Sigmoid colon (tissue), 7 donors: ENCODE measurements around the gene CD164L2. TPM values are rescaled to one million over a fixed set of nuclear protein-coding genes. Genes with fewer than 3 reads are reported as not detected.

ENCODE experiments used
- DNase-seq: peaks from one replicate; pipeline ENCODE4 v3.0.0-alpha.2; 2019
- H3K27ac ChIP-seq, 4 donors: fragments of 200-600 bp; sonication (generic); one replicate each; pipeline ENCODE4 v1.5.1; 2016 to 2019; ENCODE audit warnings: mild to moderate bottlenecking in 1 of 4
- H3K27me3 ChIP-seq, 3 donors: fragments of 200-600 bp; sonication (generic); one replicate each; pipeline ENCODE4 v1.5.1; 2019; ENCODE audit warnings: mild to moderate bottlenecking in 1 of 3
- H3K36me3 ChIP-seq, 4 donors: fragments of 200-600 bp; sonication (generic); one replicate each; pipeline ENCODE4 v1.5.1; 2016 to 2019
- H3K4me1 ChIP-seq, 4 donors: fragments of 200-600 bp; sonication (generic); one replicate each; pipeline ENCODE4 v1.5.1; 2017 to 2019
- H3K4me3 ChIP-seq, 4 donors: fragments of 200-600 bp; sonication (generic); one replicate each; pipeline ENCODE4 v1.5.1; 2017 to 2019; ENCODE audit warnings: mild to moderate bottlenecking in 2 of 4, moderate library complexity in 1 of 4
- H3K9me3 ChIP-seq, 4 donors: fragments of 200-600 bp in 3 of 4; sonication (generic) in 3 of 4; one replicate each; pipeline versions ENCODE4 v1.5.1 to v1.6.1; 2013 to 2019
- EP300 ChIP-seq, 4 donors: sonication (generic); formaldehyde crosslinking; IDR thresholded peaks; one replicate each; pipeline ENCODE4 v1.6.1; 2017; ENCODE audit warnings: antibody characterized with exemption in 4 of 4
- POLR2A ChIP-seq, 2 donors: fragments of 450-650 bp; IDR thresholded peaks; one replicate each; pipeline ENCODE4 v1.6.1; 2016; ENCODE audit warnings: antibody characterized with exemption in 2 of 2, mild to moderate bottlenecking in 2 of 2, moderate library complexity in 2 of 2
- POLR2AphosphoS5 ChIP-seq, 4 donors: sonication (generic); formaldehyde crosslinking; IDR thresholded peaks; one replicate each; pipeline ENCODE4 v1.6.1; 2017; ENCODE audit warnings: antibody characterized with exemption in 4 of 4
- WGBS, 2 donors: extraction: QIAGEN DNeasy Blood & Tissue Kit; methylation state at CpG; one replicate each; pipeline ENCODE4 v1.1.7; 2013; 5-methylcytosine and 5-hydroxymethylcytosine counted together
- intact Hi-C: fragments of 100-400 bp; cut with DNase I; formaldehyde crosslinking; loops from one replicate; pipeline ENCODE4 v1.15.1; 2023
- polyA plus RNA-seq, 3 donors: library from polyadenylated mRNA; stranded (reverse); fragments of 200-250 nt; gene quantifications; one replicate each; pipeline ENCODE4 v1.2.3, GENCODE V29; 2013
- total RNA-seq, 4 donors: library from RNA; depleted of rRNA; stranded (reverse); fragments of >200 nt; gene quantifications; one replicate each; pipeline ENCODE4 v1.1.0, GENCODE V29; 2016
- TF ChIP-seq, protein P1 (sequence below), 4 experiments: fragments of 450-650 bp in 3 of 4; fragments of 200-600 bp in 1 of 4; IDR thresholded peaks; one replicate each; pipeline ENCODE4 v1.5.1; 2016 to 2019; ENCODE audit warnings: antibody characterized with exemption in 4 of 4, mild to moderate bottlenecking in 3 of 4, moderate library complexity in 2 of 4
- donor health status: healthy with polysubstance abuse.
- donor health status: Bipolar disorder and iron deficiency.
- donor health status: healthy.

CD164L2 gene
- total and polyA plus RNA-seq, 7 donors, result 1.2 to 1.9 TPM; not detected in 5

DNA sequence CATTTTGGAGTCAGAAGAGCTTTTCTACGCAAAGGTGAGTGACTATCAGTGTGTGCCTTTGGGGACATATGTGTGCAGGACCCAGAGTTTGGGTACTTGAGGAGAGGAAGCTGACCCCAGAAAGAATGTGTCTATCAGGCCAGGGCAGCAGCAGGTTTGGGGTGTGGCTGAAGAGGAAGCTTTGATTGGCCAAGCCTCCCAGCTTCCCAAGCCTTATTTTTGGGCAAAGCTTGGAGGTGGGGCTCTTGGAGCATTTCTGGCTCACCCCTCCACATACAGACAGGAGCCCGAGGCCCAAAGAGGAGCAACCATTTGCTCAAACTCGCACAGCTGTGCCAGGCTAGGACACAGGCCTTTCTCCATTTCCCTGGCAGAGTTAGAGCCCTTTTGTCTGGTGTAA is 14.0 kb upstream of the CD164L2 start:
- Histone ChIP-seq H3K27me3 (no peaks in the 10 kb centered on the region), H3K36me3 (no peaks in the 10 kb centered on the region), H3K27ac (no peak overlapping the region), H3K4me3 (no peak overlapping the region), H3K9me3 (no peaks in the 10 kb centered on the region), H3K4me1 (peaks cover 0 to 49% (median 29%) of the 10 kb centered on the region in 4 donors)
- 75 to 83% methylated on average over 3 of the region's 3 CpGs for WGBS, 2 donors
- intact Hi-C loops, result loop anchor here (10.0 kb wide), 2 partner anchors 62 to 402 kb away; partner anchors contain the start of gene TRNP1
- TF ChIP-seq POLR2A (IDR thresholded peaks at IDR 0.05) (no peak), EP300 (IDR thresholded peaks at IDR 0.05) (no peak), POLR2AphosphoS5 (IDR thresholded peaks at IDR 0.05) (no peak)
- TF ChIP-seq, protein P1, sequence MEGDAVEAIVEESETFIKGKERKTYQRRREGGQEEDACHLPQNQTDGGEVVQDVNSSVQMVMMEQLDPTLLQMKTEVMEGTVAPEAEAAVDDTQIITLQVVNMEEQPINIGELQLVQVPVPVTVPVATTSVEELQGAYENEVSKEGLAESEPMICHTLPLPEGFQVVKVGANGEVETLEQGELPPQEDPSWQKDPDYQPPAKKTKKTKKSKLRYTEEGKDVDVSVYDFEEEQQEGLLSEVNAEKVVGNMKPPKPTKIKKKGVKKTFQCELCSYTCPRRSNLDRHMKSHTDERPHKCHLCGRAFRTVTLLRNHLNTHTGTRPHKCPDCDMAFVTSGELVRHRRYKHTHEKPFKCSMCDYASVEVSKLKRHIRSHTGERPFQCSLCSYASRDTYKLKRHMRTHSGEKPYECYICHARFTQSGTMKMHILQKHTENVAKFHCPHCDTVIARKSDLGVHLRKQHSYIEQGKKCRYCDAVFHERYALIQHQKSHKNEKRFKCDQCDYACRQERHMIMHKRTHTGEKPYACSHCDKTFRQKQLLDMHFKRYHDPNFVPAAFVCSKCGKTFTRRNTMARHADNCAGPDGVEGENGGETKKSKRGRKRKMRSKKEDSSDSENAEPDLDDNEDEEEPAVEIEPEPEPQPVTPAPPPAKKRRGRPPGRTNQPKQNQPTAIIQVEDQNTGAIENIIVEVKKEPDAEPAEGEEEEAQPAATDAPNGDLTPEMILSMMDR (IDR thresholded peaks at IDR 0.05), result no peak
- DNase-seq, result no peak

DNA sequence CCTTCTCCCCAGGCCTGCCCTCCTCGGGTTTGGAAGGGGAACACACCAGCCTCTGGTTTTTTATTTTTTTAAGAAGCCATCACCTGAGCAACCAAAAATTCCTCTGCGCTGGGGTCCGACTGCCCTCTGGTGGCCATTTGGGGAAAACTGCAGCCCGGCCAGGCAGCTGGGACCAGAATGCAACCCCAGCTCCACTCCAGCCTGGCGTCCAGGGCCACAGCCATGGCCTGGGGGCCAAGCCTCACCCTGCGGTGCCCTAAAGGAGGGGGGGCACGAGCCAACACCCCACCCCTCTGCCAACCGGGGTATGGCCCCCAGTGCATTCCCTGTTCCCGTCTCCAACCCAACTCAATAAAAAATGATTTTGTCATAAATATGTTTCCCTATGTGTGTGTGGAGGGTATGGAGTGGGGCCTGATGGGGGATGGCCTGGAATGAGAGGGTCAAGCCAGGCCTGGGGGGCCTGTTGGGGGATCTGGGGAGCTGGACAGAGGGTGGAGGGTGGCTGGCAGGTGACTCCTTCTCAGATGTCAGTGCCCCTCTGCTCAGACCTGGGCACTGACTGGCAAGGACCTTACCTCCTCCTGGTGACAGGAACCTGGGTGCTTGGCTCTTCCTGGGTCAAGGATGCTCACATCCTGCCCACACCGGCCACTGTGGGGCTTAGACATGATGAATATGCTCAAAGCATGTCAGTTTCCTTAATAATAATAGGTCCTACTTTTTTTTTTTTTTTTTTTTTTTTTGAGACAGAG is 12.5 kb upstream of the CD164L2 start:
- intact Hi-C loops, result loop anchor here (10.0 kb wide), 2 partner anchors 61 to 401 kb away; partner anchors contain the start of gene TRNP1
- DNase-seq, result peak; percentile 87
- no peak overlapping the region for H3K4me3 ChIP-seq
- TF ChIP-seq POLR2A (IDR thresholded peaks at IDR 0.05), result no peak
- TF ChIP-seq, protein P1 (IDR thresholded peaks at IDR 0.05), result peak; percentile 80 to 95 (median 90)
- no peaks in the 10 kb centered on the region for H3K27me3 ChIP-seq
- peaks cover 0 to 50% (median 31%) of the 10 kb centered on the region in 4 donors for H3K4me1 ChIP-seq
- WGBS, 2 donors, result 5 to 9% methylated on average over 10 of the region's 10 CpGs
- H3K27ac ChIP-seq, result no peak overlapping the region
- H3K9me3 ChIP-seq, result no peaks in the 10 kb centered on the region
- no peaks in the 10 kb centered on the region for H3K36me3 ChIP-seq

DNA sequence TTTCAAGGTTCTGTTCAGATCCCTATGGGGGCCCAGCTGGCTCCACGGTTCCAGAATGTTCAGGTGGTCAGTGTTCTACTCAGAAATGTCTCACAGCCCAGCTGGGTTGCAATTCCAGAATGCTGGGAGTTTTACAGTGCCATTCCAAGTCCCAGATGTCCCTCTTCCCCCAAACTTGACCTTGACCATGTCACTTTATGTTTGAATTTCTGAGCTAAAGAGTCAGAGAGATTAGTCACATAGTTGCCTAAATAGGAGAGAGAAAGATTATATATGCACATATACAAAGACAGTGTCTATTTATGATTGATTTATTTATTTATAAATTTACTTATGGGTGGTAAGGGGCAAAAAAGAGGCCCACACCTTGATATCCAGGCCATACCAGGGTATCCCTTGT is 11.8 kb upstream of the CD164L2 start:
- Histone ChIP-seq H3K4me3 (no peak overlapping the region), H3K27ac (no peak overlapping the region), H3K4me1 (peaks cover 0 to 45% (median 29%) of the 10 kb centered on the region in 4 donors), H3K9me3 (no peaks in the 10 kb centered on the region), H3K36me3 (no peaks in the 10 kb centered on the region), H3K27me3 (no peaks in the 10 kb centered on the region)
- TF ChIP-seq, protein P1 (IDR thresholded peaks at IDR 0.05), result no peak
- TF ChIP-seq EP300 (IDR thresholded peaks at IDR 0.05) (no peak), POLR2AphosphoS5 (IDR thresholded peaks at IDR 0.05) (no peak), POLR2A (IDR thresholded peaks at IDR 0.05) (no peak)
- intact Hi-C loops, result loop anchor here (5.0 to 10.0 kb wide), 3 partner anchors 60 to 400 kb away; partner anchors contain the start of gene TRNP1
- no peak for DNase-seq
- WGBS, 2 donors, result 69 to 77% methylated on average over 1 of the region's 1 CpG

DNA sequence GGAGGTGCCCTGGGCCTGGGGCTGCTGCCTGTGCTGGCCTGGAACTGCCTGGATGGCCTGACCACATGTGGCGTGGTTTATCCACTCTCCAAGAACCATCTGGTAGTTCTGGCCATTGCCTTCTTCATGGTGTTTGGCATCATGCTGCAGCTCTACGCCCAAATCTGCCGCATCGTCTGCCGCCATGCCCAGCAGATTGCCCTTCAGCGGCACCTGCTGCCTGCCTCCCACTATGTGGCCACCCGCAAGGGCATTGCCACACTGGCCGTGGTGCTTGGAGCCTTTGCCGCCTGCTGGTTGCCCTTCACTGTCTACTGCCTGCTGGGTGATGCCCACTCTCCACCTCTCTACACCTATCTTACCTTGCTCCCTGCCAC is 11.1 kb upstream of the CD164L2 start:
- no peak for DNase-seq
- Histone ChIP-seq H3K4me3 (no peak overlapping the region), H3K4me1 (peaks cover 0 to 38% (median 23%) of the 10 kb centered on the region in 4 donors), H3K27ac (no peak overlapping the region), H3K36me3 (no peaks in the 10 kb centered on the region), H3K27me3 (no peaks in the 10 kb centered on the region), H3K9me3 (no peaks in the 10 kb centered on the region)
- intact Hi-C loops, result loop anchor here (5.0 to 10.0 kb wide), 3 partner anchors 59 to 399 kb away; partner anchors contain the start of gene TRNP1
- TF ChIP-seq POLR2AphosphoS5 (IDR thresholded peaks at IDR 0.05), result no peak
- no peak for TF ChIP-seq POLR2A (IDR thresholded peaks at IDR 0.05)
- 94 to 96% methylated on average over 9 of the region's 9 CpGs for WGBS, 2 donors

DNA sequence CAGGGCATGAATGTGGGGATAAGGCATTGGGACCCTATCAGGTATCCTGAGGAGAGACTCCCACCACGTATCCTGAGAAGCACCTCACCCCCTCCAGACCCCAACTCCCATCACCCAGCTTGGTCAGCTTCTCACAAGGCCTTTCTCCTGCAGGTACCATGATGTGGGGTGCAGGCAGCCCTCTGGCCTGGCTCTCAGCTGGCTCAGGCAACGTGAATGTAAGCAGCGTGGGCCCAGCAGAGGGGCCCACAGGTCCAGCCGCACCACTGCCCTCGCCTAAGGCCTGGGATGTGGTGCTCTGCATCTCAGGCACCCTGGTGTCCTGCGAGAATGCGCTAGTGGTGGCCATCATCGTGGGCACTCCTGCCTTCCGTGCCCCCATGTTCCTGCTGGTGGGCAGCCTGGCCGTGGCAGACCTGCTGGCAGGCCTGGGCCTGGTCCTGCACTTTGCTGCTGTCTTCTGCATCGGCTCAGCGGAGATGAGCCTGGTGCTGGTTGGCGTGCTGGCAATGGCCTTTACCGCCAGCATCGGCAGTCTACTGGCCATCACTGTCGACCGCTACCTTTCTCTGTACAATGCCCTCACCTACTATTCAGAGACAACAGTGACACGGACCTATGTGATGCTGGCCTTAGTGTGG is 10.6 kb upstream of the CD164L2 start:
- H3K9me3 ChIP-seq, result no peaks in the 10 kb centered on the region
- H3K36me3 ChIP-seq, result no peaks in the 10 kb centered on the region
- intact Hi-C loops, result loop anchor here (2.0 to 10.0 kb wide), 6 partner anchors 27 to 399 kb away; partner anchors contain the start of genes AHDC1, MAP3K6 and TRNP1
- no peak overlapping the region for H3K27ac ChIP-seq
- no peak for TF ChIP-seq EP300 (IDR thresholded peaks at IDR 0.05)
- TF ChIP-seq, protein P1 (IDR thresholded peaks at IDR 0.05), result no peak
- TF ChIP-seq POLR2AphosphoS5 (IDR thresholded peaks at IDR 0.05), result no peak
- TF ChIP-seq POLR2A (IDR thresholded peaks at IDR 0.05), result no peak
- DNase-seq, result no peak
- H3K4me1 ChIP-seq, result peaks cover 0 to 33% (median 20%) of the 10 kb centered on the region in 4 donors
- H3K4me3 ChIP-seq, result no peak overlapping the region
- 92 to 94% methylated on average over 18 of the region's 18 CpGs for WGBS, 2 donors
- H3K27me3 ChIP-seq, result no peaks in the 10 kb centered on the region
